Astrocyte (in vitro differentiated cells and primary cell): ENCODE results near the gene GLB1L3.

Source experiments
- CTCF ChIP-seq: IDR thresholded peaks from 2 replicates; pipeline ENCODE4 v1.5.1; 2011; ENCODE audit warnings: low read depth, mild to moderate bottlenecking, inconsistent platforms, low read length, moderate library complexity; ENCODE audit not compliant: insufficient read depth
- EZH2 ChIP-seq: IDR thresholded peaks from 2 replicates; pipeline ENCODE4 v1.6.1; 2012; ENCODE audit warnings: mild to moderate bottlenecking, low read length, inconsistent platforms; ENCODE audit not compliant: insufficient read depth

GRCh38 chr11:134294664-134295063 lies 18.5 kb downstream of the GLB1L3 start:
- no peak for TF ChIP-seq EZH2
- no peak for TF ChIP-seq CTCF
